Right ventricle myocardium inferior (tissue), 1 donor: ENCODE data around the gene ECSIT. TPM values are rescaled to one million over a fixed set of nuclear protein-coding genes. Genes with fewer than 3 reads are reported as not detected.
"Not testable (repeated sequence)": the region's sequence is repeated elsewhere in the genome, so short reads cannot be mapped to it uniquely, and the experiment has no call there.

Experiments
- ATAC-seq: fragments of 200-7000 bp; cut with Tn5 transposase; one replicate; pipeline ENCODE4 v1.9.1; 2020; ENCODE audit warnings: mild to moderate bottlenecking, moderate library complexity
- DNase-seq: peaks from one replicate; pipeline ENCODE4 v3.0.0; 2021; ENCODE audit errors: missing footprints
- intact Hi-C: fragments of 100-400 bp; cut with DNase I; formaldehyde crosslinking; loops from one replicate; pipeline ENCODE4 v1.11.0; 2022
- total RNA-seq: library from RNA; stranded (reverse); fragmentation: NEBNext Ultra II Directional; extraction: Animal tissue kit (Norgen Biotek cat#: 25700); gene quantifications from one replicate; pipeline ENCODE4 v1.2.1, GENCODE V29; 2021
- donor health status: DM: no; HTN: yes; CAD: no; lungs with severe emphysema.

Gene ECSIT
- total RNA-seq, 1 donor from 2014 or later = 172 TPM

DNA sequence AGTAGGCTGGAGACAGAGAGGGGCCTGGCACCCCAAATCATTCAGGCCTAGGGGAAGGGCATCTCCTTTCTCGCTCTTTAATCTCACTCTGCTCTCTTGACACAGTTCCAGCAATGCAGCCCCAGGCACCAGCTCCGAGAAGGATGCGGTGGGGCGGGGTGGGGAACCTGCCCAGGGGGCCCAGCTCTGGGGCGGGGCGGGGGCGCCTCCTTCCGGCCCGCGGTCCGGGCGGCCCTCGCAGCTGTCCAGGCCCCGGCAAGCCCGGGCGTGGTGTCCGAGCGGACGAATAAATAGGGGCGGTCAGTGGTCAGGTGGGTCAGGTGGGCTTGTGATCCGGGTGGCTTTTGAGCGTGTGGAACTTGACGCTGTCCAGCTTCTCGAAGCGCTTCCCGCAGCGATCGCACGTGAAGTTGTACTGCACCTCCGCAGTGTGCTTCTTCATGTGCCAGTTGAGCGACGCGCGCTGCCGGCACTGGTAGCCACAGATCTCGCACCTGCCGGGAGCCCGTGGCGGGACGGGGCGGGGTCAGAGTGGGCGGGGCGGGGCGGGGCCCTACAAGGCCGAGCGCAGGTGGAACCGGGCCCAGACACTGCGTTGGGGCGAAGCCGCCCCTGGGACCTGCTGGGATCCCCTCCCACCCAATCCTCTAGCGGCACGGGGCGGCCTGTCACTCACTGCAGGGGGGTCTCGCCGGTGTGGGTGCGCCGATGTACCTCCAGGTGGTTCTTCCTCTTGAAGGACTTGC, 45.4 kb downstream of the ECSIT start:
- no peak for ATAC-seq
- intact Hi-C loops = loop anchor here (2.0 to 5.0 kb wide), 2 partner anchors 101 to 191 kb away; partner anchors contain the start of gene EPOR
- peak; percentile 44 for DNase-seq

DNA sequence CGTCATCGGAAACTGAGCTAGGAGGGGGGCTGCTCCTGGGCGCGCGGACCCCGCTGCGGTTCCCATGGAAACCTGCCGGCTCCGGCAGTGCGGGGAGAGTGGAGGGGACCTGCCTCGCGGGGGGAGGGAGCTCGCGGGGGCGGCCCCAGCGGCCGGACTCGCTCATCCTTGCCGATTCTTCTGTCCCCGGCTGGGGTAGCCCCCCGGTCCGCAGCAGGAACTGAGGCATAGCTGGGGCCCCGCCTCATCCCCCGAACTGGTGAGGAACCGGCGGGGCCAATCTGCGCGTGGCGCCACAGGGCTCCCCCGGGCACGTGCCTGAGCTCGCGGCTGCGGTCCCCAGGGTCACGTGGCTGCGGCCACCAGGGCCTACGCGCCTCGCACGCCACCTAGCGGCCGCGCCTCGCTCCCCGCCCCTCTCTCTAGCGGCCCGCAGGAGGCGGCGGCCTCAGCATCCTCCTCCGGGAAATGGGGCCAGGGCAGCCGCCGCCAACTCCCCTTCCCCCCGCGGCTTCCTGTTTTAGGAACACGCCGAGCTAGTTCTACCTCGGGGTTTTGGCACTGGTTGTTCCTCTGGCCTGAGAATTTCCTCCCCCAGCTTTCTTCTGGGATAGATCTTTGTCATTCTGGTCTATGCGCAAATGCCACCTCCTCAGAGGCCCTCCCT, 46.4 kb downstream of the ECSIT start:
- peak; percentile 88 for ATAC-seq
- intact Hi-C loops = loop anchor here (2.0 to 5.0 kb wide), 2 partner anchors 100 to 190 kb away; partner anchors contain the start of gene EPOR
- DNase-seq = peak; percentile 94

DNA sequence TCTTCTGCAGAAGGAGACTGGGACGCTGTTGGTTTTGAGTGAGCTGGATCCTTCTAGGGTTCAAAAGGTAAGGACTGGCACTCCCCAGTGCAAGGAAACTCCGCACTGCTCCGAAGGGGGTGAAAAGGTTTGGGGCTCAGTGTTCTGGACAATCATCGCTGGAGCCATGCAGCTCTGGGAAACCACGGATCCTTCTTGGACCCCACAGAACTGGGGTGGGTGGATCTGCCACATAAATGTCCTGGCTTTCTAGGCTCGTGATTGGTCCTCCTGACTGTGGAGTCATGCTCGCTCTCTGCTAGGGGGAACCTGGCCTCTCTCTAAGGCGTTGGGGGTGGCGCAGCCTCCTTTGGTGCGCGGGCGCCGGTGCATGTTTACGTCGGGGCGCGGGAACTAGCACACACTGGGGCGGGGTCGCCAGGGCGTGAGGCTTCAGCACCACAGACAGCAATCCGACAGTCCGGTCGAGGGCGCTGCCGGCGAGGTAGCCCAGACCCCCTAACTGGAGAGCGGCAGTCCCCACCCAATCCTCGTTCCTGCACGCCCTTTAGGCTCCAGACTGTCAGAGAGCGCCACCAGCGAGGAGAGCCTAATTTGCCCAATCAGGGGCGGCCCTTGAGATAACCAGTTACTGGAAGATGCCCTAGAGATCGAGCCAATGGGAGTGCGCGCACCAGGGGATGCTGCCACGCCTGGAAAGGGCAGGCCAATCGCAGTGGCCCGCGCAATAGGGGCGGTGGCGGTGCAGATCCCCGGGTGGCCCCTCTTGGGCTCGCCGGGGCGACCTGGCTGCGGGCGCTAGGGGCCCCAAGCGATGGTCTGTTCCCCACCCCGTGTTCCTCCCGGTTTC, 47.2 kb downstream of the ECSIT start:
- ATAC-seq (peak; percentile 71), DNase-seq (peak; percentile 84)
- intact Hi-C loops = loop anchor here (2.0 to 5.0 kb wide), 2 partner anchors 99 to 189 kb away; partner anchors contain the start of gene EPOR

DNA sequence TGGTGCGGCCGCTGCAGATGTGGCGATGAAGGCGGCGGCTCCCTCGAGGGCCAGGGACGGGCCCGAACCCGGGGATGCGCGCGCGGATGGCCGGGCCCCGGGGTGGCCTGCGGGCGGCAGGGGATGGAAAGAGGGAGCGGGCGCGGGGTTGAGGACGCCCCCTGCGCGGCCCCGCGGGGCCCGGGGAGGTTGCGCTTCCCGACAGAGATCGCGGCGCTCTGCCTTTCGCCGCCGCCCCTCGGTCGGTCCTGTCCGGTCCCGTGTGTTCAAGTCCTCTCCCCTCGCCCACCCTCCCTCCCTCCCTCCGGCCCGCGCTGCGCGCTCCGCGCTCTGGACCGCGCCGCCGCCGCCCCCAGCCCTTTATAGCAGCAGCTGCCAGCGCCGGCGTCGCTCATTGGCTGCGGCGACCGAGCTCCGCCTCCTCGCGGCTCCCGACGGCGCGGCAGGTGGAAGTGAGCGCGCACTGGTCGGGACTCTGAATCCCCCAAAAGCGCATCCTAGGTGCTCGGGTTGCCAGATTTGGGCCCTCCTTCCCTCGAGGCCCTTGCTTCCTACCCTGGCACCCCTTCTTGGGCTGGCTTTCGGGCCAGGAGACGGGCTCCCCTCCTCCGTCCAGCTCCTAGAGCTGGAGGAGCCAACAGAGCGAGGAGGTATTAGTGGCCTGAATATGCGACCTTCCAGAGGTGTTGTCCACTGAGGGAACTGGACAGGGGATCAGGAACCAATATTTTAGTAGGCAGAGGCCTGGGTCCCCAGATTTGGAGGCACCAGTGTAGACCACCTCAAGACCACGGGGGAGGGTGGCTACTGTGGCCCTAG, 48.0 kb downstream of the ECSIT start, which contains the start of gene ELAVL3:
ELAVL3 (minus strand) TSS at position 332 of the 819 bp plus-strand sequence. CDS start 438 bp downstream, outside the sequence.
- DNase-seq = no peak

DNA sequence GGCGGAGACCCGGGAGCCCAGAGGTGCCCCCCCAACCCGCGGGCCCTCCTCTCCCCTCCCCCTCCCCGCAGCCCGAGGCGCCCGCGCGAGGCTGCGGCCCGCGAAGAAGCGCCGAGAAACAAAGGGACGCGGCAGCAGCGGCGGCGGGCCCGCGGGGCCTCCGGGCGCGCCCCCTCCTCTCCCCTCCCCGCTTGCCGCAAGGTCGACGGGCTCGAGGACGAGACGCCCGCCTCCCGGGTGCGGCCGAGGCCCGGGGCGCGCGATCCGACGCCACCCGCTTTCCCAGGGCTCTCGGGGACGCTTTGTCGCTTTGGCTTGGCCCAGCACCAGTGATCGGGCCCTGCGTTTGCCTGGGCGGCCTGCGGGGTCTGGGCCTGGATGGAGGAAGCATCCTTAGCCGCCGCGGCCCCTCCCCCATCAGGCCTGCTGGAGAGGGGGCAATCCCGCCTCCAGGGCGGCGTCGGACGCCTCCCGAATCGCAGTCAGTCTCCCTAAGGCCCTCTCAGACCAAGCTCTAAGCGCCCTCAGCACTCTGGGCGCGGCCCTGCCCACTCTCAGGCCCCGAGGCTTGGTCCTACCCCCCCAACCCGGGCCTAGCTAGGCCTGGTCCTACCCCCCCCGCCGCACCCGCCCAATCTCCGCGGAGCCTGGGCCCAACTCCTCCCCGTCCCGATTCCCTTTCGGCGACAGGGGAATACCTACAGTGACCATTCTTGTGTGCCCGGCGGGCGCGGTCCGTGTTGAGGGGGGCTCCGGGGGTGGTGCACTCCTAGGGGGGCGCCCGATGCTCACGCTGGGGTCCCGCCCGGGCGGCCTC, 48.8 kb downstream of the ECSIT start:
- ATAC-seq = no peak
- intact Hi-C loops = loop anchor here (5.0 kb wide), 1 partner anchor 98 kb away; the partner anchor contains the start of gene EPOR
- DNase-seq = peak; percentile 56

More for the DNA sequence above, 48.0 kb downstream of the ECSIT start, which contains the start of gene ELAVL3:
- intact Hi-C loops = loop anchor here (5.0 kb wide), 1 partner anchor 99 kb away; the partner anchor contains the start of gene EPOR
- ATAC-seq = no peak

DNA sequence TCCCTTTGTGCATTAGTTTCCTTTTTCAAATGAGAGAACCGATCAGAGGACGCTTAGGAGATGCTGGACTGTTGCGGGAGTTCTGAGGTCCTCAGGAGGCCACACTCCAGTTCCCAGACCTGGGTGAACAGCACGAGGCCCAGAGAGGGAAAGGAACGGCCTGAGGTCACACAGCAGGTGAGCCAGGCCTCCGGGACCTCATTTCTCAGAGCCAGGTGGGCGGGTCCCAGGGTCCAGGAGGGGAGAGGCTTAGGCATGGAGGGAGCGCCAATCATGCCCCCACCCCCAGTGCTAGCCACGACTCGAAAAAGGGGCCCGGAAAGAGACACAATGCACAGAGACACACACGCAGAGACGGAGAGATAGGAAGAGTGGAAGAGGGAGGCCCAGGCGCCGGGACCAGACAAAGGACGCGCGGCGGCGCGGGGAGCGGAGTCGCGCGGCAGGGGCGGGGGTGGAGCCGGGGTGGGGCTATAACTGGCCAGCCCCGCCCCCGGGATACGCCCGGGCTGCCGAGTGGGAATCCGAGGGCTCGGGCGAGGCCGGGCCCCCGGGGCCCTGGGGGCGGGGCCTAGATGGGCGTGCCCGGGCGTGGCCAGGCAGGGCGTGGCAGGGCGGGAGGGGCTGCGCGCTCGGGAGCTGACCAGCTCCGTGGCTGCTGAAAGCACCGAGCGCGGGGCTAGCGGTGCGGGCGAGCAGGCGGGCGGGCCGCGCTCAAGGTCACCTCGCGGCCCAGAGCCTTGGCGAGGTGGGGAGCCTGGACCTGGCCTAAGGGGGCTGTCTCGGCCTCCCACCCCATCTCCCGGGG, 49.6 kb downstream of the ECSIT start:
- ATAC-seq = peak; percentile 8
- intact Hi-C loops = no loop called here
- peak; percentile 74 for DNase-seq

DNA sequence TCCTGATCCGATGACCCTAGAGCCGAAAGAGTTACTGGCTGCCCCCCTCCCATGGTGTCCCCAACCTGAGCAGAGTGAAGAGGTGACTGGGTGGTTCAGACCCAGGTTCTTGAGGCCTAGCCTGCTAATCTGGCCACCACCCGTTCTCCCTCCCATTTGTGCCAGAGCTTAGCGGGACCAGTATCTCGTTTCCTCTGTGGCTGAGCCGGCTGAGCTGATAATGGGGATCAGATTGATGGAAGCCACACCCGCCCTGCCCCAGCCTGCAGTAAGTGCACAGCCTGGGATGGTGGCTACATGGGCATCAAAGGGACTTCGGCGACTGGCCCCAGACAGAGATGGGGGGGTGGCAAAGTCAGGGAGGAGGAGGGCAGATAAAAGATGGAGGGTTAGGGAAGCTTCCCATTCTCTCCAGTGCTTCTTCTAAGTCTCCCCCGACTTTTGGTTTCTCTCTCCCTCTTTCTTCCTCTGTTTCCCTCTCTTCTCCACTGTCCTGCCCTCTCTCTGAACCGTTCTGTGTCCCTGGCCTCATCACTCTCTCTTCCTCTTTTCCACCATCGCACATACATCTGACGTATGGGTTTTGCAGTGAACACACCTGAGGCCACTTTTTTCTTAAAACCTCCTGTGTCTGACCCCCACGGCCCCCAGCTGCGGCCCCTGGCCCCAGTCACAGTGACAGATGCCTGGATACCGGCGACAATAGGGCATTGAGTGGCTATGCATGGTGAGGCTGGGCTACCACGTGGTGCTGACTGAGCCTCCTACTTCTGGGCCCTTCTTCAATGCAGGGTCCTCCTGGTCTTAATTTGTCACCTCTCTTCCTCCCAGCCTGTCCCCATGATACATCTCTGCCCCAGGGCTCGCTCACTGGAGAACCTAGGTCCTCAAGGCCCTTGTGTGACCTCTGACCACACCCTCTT, 50.5 kb downstream of the ECSIT start:
- intact Hi-C loops = no loop called here
- peak; percentile 49 for DNase-seq
- ATAC-seq = no peak

DNA sequence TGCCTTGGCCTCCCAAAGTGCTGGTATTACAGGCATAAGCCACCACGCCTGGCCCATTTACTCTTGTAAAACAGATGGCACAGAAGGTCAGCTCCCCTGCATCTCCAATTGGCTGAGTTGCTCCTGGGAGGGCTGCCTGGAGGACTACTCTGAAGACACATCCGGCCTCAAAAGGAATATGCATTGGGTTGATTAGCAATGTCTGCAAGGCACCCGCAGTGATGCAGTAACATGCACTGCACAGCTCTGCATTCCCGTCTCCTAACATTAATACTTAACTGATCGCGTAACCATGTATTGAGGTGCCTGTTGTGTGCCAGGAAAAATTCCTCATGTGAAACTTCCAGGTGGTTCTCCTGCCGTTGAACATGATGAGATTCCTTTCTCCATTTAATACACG, 53.1 kb downstream of the ECSIT start:
- intact Hi-C loops = no loop called here
- ATAC-seq (no peak), DNase-seq (peak; percentile 15)

DNA sequence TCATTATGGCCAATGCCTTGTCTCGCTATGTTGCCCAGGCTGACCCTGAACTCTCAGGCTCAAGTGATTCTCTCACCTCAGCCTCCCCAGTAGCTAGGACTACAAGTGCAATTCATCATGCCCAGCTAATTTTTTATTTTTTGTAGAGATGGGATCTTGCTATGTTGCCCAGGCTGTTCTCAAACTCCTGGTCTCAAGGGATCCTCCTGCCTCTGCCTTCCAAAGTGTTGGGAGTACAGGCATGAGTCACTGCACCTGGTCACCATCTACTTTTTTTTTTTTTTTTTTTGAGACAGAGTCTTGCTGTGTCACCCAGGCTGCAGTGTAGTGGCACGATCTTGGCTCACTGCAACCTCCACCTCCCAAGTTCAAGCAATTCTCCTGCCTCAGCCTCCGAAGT, 53.6 kb downstream of the ECSIT start:
- intact Hi-C loops, ATAC-seq: not testable (repeated sequence)
- DNase-seq = peak; percentile 5

DNA sequence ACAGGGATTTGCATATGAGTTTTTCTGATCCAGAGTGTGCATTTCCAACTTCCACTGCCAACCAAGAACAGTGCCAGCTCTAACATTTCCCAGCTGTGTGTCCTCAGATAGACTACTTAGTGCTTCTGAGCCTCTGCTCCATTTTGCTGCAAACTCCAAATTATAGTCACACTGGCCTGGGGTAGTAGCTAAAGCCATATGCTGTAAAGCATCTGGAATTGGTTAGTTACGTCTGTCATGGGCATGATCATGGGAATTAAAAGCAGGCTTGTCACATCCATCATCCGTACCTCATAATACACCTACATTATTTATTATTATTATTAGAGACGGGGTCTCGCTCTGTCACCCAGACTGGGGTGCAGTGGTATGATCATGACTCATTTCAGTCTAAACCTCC, 55.2 kb downstream of the ECSIT start:
- DNase-seq (no peak), ATAC-seq (no peak)
- intact Hi-C loops = no loop called here

DNA sequence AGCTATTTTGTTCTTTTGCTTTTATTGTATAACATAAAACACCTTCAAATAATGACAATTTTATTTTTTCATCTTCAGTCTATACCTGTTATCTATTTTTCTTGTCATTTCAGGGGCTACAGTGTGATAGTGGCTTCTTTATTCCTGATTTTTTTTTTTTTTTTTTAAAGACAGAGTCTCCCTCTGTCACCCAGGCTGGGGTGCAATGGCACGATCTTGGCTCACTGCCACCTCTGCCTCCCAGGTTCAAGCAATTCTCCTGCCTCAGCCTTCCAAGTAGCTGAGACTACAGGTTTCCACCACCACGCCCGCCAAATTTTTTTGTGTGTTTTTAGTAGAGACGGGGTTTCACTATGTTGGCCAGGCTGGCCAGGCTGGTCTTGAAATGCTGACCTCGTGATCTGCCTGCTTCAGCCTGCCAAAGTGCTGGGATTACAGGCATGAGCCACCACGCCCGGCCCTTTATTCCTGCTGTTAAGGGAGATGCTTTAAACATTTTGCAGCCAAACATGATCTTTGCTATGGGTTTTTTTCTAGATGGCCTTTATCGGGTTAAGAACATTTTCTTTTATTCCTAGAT, 60.6 kb downstream of the ECSIT start:
- intact Hi-C loops, ATAC-seq: not testable (repeated sequence)

DNA sequence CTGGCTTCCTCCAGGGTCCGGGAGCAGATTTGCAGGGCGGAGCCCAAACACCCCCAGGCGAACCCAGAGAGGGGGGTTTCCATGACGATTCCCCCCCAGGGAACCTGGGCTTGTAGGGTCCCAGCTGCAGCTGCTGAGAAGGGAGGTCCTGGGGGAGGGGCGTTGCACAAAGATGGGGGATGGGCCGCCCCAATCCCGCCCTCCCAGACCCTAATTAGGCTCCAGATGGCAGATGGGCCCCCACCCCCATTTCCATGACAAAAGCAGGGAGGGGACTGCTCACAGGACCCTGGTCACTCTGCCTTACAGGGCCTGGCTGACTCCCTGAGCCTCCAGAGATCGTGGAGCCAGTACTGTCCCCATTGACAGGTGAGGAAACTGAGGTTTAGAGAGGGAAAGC, 63.3 kb downstream of the ECSIT start:
- intact Hi-C loops = no loop called here
- DNase-seq (no peak), ATAC-seq (no peak)

More for the DNA sequence above, 60.6 kb downstream of the ECSIT start:
- not testable (repeated sequence) for DNase-seq

DNA sequence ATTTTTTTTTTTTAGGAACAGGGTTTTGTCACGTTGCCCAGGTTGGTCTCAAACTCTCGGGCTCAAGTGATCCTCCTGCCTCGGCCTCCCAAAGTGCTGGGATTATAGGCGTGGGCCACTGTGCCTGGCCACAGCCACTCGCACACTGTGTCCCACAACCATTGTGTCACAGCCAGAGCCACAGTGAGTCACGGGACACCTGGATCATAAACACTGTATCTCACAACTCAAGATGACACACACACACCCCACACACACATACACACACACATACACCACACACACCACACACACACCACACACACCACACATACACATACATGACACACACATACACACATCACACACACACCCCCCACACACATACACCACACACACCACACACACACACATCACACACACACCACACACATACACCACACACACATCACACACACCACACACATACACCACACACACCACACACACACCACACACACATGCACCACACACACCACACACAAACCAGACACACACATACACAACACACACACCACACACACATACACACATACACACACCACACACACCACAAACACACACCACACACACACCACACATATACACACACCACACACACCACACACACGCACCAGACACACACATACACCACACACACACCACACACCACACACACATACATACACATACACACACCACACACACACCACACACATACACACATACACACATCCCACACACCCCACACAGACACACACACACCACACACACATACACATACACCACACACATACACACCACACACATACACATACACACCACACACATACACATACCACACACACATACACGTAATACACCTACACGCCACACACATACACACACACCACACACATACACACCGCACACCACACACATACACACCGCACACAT, 64.3 kb downstream of the ECSIT start:
- intact Hi-C loops = no loop called here
- DNase-seq (no peak), ATAC-seq (no peak)

DNA sequence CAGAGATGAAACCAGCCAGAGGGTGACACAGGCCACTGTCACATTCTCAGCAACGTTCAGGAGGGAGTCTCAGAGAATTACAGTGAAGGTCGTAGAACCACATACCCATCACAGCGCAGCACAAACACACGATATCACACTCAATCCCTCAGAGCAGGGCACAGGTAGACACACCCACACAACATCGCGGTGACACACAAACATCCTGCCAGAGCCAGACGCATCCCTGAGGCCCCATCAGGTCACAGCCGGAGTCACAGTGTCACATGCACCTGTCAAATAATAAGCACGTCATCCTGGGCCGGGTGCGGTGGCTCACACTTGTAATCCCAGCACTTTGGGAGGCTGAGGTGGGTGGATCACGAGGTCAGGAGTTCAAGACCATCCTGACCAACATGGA, 65.5 kb downstream of the ECSIT start:
- ATAC-seq = no peak
- intact Hi-C loops = no loop called here
- no peak for DNase-seq
